ENCODE data around the gene PIGR. TPM values are rescaled to one million over a fixed set of nuclear protein-coding genes. Genes with fewer than 3 reads are reported as not detected.

The PIGR gene
- total RNA-seq, 2 experiments from 2014 or later = 0.07 TPM; not detected in 1

- intact Hi-C loops (cut with micrococcal nuclease) = no loop called here
Measured at GRCh38 chr1:206978259-206978658, 32.0 kb upstream of the PIGR start.

GRCh38 chr1:206975306-206975705, 29.0 kb upstream of the PIGR start:
- ATAC-seq (no peak), DNase-seq (no peak)
- peaks cover 5% of the 10 kb centered on the region for H3K27me3 Mint-ChIP-seq
- no peaks in the 10 kb centered on the region for H3K36me3 Mint-ChIP-seq (ENCODE audit: low read depth)
- intact Hi-C loops (cut with micrococcal nuclease) = no loop called here
- TF ChIP-seq CTCF (IDR thresholded peaks at IDR 0.05) = no peak
- CTCF ChIA-PET = interaction anchor here (2.0 kb wide), 1 partner anchor 43 kb away, joined by 4 read pairs; no protein-coding TSS in a partner anchor
- no peak overlapping the region for H3K4me3 Mint-ChIP-seq
- no peaks in the 10 kb centered on the region for H3K9me3 Mint-ChIP-seq
- POLR2A ChIA-PET = no interaction called here
- H3K4me1 Mint-ChIP-seq (ENCODE audit: low read depth) = no peaks in the 10 kb centered on the region
- H3K27ac Mint-ChIP-seq = no peak overlapping the region

More at GRCh38 chr1:206978259-206978658, 32.0 kb upstream of the PIGR start:
- Mint-ChIP-seq H3K4me1 (ENCODE audit: low read depth) (no peaks in the 10 kb centered on the region), H3K4me3 (no peak overlapping the region), H3K27ac (no peak overlapping the region), H3K9me3 (no peaks in the 10 kb centered on the region), H3K36me3 (ENCODE audit: low read depth) (no peaks in the 10 kb centered on the region), H3K27me3 (peaks cover 2% of the 10 kb centered on the region)
- ATAC-seq (no peak), DNase-seq (no peak)
- TF ChIP-seq CTCF (IDR thresholded peaks at IDR 0.05) = no peak
- CTCF ChIA-PET = interaction anchor here (0.9 to 9.2 kb wide), 3 partner anchors 18 to 67 kb away, joined by 3 to 182 read pairs (median 4); no protein-coding TSS in a partner anchor
- POLR2A ChIA-PET = no interaction called here

- ChIA-PET POLR2A (no interaction called here), CTCF (interaction anchor here (0.8 to 3.9 kb wide), 8 partner anchors 8 to 339 kb away, joined by 3 to 33 read pairs (median 4); no protein-coding TSS in a partner anchor)
- Mint-ChIP-seq H3K4me3 (no peak overlapping the region), H3K27ac (no peak overlapping the region), H3K4me1 (ENCODE audit: low read depth) (no peaks in the 10 kb centered on the region), H3K9me3 (no peaks in the 10 kb centered on the region), H3K36me3 (ENCODE audit: low read depth) (no peaks in the 10 kb centered on the region), H3K27me3 (peaks cover 6% of the 10 kb centered on the region)
- no peak for TF ChIP-seq CTCF (IDR thresholded peaks at IDR 0.05)
- ATAC-seq (no peak), DNase-seq (no peak)
- intact Hi-C loops (cut with micrococcal nuclease) = no loop called here
Measured at GRCh38 chr1:206974140-206974539, 27.9 kb upstream of the PIGR start.

GRCh38 chr1:206972728-206973127, 26.5 kb upstream of the PIGR start:
- no peaks in the 10 kb centered on the region for H3K9me3 Mint-ChIP-seq

More at GRCh38 chr1:206972728-206973127, 26.5 kb upstream of the PIGR start:
- H3K4me3 Mint-ChIP-seq = no peak overlapping the region
- H3K27ac Mint-ChIP-seq = no peak overlapping the region
- no peak for DNase-seq
- CTCF ChIA-PET = interaction anchor here (0.7 to 3.9 kb wide), 14 partner anchors 10 to 314 kb away, joined by 3 to 33 read pairs (median 5); no protein-coding TSS in a partner anchor
- POLR2A ChIA-PET = no interaction called here
- peaks cover 8% of the 10 kb centered on the region for H3K4me1 Mint-ChIP-seq (ENCODE audit: low read depth)
- TF ChIP-seq CTCF (IDR thresholded peaks at IDR 0.05) = no peak
- no peak for ATAC-seq
- H3K36me3 Mint-ChIP-seq (ENCODE audit: low read depth) = no peaks in the 10 kb centered on the region
- peaks cover 6% of the 10 kb centered on the region for H3K27me3 Mint-ChIP-seq
- intact Hi-C loops (cut with micrococcal nuclease) = no loop called here

Data from activated CD8-positive, alpha-beta T cell treated with anti-CD3 and anti-CD28 coated beads for 36 hours (primary cell).